Stimulated activated CD4-positive, alpha-beta T cell treated with anti-CD3 and anti-CD28 coated beads, Interleukin-2, amount 100 ng/mL, for 4 hours (primary cell): ENCODE measurements around the gene TBC1D14.

Experiments
- DNase-seq: peaks from one replicate; pipeline ENCODE4 v3.0.0-alpha.2; 2020; ENCODE audit warnings: low read depth

TBC1D14 gene

GRCh38 chr4:6953751-6954380, 44.2 kb downstream of the TBC1D14 start:
- DNase-seq: no peak

GRCh38 chr4:6955261-6955911, 45.8 kb downstream of the TBC1D14 start:
- DNase-seq: no peak

DNA sequence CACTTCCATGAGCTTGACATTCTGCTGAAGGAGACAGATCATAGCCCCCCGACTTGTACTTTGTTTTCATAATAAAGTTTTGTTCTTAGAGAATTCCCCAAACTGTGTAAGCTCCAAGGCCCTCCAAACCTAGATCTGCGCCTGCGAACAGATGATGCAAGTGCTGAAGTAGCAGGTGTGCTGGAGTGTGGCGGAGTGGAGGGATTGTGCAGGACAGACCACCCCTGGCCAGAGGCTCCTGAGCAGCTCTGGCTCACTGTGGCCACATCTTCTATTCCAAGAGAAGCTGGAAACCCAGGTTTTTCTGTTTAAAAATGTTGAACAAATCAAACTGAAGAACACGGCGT, 46.4 kb downstream of the TBC1D14 start:
- no peak for DNase-seq

DNA sequence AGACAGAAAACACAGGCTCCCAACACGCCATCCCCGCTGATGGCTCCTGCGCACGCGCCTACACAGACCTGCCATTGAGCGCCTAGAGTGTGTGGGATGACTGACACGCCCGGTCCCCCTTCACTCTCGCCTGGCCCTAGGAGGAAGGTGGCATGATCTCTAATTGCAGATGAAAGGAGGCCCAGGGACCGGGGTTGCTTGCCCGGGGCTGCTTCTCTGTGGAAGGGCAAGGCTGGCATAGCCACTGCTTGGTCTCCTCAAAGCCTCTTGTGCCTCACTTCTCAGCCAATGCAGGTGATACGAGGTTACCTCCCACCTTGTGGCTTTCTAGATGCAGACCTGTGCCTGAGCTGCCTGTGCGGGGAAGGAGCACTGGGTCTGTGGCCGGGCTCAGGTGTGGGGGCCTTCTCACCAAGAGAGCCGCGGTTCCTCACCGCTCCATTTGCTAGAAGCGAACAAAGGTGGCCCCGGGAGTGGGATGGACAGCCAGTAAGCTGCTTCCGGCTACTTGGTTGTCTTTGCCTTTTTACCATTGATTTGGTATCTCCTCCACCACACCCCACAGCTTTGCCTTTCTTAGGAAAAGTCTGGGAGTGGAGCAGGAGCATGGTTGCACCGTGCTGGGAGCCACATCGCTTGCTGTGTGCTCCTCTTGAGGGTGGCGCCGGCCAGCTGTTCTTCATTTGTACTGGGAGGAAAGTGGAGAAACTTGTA, 47.0 kb downstream of the TBC1D14 start:
- DNase-seq: no peak

- DNase-seq: no peak
These were observed 47.5 kb downstream of the TBC1D14 start for GRCh38 chr4:6957148-6957520.

DNA sequence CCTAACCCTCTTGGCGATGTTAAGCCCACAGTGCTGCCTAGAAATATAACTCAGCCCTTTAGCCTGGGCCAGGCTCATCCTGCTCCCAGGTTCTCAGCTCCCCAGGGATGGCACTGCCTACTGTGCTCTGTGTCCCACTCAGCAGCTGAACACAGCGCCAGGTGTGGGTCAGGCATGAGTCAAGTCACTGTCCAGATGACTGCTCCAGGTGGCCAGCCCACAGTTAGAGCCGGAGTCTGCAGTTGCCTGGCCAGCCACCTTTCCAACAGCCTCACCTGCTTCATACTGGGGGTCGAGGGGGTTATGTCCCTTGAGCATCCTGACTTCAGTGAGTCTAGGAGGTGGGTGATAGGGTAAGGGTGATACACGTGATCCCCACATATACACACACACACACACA, 48.4 kb downstream of the TBC1D14 start:
- DNase-seq: no peak

- no peak for DNase-seq
These were observed 49.6 kb downstream of the TBC1D14 start for GRCh38 chr4:6959261-6959660.

- no peak for DNase-seq
These were observed 50.5 kb downstream of the TBC1D14 start for GRCh38 chr4:6960154-6960553.

- no peak for DNase-seq
These were observed 51.2 kb downstream of the TBC1D14 start for GRCh38 chr4:6960628-6961412.

- DNase-seq: no peak
These were observed 52.0 kb downstream of the TBC1D14 start for GRCh38 chr4:6961496-6962210.

DNA sequence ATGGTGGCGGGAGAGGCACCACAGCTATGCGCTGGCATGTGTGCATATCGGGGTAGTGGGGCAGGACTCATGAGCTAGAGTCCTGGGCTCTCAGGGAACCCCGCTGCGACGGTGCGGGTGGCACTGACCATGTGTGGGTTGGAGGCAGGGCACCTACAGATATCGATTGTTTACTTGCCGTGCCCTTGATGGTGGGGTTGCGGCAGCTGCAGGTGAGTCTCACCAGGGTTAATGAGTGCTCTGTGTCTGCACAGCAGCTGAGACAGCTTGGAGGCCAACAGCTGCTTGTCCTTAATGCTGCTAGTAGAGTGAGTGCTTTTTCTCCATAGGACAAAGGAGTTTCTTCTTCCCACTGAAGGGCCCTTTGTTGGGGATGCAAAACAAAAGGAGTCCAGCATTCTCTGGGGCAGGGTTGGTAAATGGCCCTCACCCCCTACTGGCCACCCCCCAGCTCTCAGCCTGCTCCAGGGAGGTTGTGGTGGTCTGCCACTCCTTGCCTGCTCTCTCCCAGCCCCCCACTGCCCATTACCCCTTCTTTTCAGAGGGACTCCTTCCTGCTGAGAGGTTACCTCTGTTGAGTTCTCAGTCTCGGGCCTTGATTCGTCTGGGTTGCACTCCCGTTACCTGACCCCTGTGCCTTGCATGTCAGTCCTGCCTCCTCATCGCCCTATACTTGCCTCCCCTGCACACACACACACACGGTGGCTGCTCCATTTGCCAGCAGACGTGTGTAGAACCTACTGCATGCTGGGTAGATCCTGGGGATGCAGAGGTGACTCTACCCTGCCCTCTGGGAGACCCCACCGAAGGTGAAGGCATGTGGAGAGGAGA, 52.8 kb downstream of the TBC1D14 start:
- DNase-seq: no peak

DNA sequence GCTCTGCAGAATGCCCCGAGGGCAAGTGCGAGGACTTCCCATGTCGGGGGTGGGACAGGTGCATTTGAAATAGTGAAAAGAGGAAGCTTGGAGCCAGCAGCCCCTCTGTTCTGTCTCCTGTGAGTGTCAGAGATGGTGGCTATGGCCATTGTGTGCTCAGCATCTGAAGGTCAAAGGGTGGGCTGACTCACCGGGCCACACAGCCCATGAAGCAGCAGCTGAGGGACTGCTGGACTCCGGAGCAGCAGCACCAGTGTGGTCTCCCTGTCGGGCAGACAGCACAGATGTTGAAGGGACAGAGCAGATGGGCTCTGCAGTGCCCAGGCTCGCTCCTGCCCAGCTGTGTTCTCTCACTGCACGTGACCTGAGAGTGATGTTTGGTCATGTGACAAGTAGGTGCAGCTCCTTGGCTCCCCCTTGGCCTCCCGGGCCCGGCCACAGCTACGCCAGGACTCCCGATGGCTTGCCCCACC, 53.5 kb downstream of the TBC1D14 start:
- no peak for DNase-seq

- no peak for DNase-seq
These were observed 55.2 kb downstream of the TBC1D14 start for GRCh38 chr4:6964858-6965257.

- no peak for DNase-seq
These were observed 55.7 kb downstream of the TBC1D14 start for GRCh38 chr4:6965329-6965728.

- no peak for DNase-seq
These were observed 58.3 kb downstream of the TBC1D14 start for GRCh38 chr4:6967846-6968340.

DNA sequence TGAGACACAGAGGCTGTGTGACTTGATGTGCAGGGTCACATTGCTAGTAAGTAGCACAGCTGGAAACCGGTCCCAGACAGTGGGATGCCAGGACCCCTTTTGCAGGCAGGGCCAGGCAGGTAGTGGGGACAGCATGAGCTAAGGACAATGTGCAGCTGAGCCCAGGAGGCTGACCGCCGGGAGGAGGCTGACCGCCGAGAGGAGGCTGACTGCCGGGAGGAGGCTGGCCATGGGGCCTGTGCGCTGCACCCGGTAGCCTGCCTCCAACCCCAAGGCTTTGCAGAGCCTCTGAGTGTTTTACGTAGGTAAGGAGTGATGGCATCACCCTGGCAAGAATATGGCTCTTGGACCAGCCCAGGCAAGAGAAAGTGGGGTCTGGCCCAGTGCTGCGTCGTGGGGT, 58.9 kb downstream of the TBC1D14 start:
- no peak for DNase-seq

- DNase-seq: no peak
These were observed 60.5 kb downstream of the TBC1D14 start for GRCh38 chr4:6969826-6970800.

DNA sequence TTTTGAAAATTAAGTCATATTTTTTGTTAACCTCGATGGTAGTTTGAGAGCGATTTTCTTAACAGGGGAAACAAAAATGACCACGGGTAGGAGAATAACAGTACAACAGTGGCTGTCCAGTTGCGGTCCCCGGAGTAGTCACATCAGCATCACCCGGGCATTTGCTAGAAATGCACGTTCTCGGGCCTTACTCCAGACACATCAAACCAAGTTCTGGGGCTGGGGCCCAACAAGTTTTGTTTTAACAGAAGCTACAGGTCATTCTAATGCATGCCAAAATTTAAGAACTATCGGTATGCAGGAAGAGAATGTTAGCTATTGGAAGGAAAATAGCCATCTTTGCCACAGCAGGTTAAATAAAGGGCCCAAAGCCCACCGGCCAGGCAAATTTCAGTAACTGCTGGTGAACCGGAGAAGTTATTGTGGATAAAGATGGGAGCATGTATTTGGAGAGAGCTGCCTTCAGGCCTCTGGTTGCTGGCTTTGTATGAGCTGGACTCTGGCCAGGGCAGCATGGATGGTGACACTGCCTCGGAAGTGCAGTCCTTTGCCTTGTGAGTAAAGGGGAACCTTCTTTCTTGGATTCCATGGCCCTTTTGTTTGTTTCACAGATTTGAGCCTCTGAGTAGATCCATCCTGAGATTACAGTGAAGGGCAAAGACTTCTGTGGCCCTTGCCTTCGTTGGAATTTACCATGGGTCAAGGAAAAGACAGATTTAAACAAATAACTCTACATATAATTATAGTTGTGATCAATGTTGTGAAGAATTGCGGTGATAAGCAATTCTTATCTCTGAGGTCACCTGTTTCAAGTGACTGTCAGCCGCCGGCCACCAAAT, 62.1 kb downstream of the TBC1D14 start:
- no peak for DNase-seq

GRCh38 chr4:6972375-6972650, 62.7 kb downstream of the TBC1D14 start:
- no peak for DNase-seq
